HG03039 (cell line): ENCODE measurements around the gene EDC3.
"Not testable (repeated sequence)": the region's sequence is repeated elsewhere in the genome, so short reads cannot be mapped to it uniquely, and the experiment has no call there.

Source experiments
- ATAC-seq: cut with Tn5 transposase; IDR thresholded peaks from one replicate; pipeline ENCODE4 v1.9.1; 2021; ENCODE audit warnings: mild to moderate bottlenecking, moderate library complexity; ENCODE audit not compliant: unreplicated experiment

Gene EDC3, protein sequence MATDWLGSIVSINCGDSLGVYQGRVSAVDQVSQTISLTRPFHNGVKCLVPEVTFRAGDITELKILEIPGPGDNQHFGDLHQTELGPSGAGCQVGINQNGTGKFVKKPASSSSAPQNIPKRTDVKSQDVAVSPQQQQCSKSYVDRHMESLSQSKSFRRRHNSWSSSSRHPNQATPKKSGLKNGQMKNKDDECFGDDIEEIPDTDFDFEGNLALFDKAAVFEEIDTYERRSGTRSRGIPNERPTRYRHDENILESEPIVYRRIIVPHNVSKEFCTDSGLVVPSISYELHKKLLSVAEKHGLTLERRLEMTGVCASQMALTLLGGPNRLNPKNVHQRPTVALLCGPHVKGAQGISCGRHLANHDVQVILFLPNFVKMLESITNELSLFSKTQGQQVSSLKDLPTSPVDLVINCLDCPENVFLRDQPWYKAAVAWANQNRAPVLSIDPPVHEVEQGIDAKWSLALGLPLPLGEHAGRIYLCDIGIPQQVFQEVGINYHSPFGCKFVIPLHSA

DNA sequence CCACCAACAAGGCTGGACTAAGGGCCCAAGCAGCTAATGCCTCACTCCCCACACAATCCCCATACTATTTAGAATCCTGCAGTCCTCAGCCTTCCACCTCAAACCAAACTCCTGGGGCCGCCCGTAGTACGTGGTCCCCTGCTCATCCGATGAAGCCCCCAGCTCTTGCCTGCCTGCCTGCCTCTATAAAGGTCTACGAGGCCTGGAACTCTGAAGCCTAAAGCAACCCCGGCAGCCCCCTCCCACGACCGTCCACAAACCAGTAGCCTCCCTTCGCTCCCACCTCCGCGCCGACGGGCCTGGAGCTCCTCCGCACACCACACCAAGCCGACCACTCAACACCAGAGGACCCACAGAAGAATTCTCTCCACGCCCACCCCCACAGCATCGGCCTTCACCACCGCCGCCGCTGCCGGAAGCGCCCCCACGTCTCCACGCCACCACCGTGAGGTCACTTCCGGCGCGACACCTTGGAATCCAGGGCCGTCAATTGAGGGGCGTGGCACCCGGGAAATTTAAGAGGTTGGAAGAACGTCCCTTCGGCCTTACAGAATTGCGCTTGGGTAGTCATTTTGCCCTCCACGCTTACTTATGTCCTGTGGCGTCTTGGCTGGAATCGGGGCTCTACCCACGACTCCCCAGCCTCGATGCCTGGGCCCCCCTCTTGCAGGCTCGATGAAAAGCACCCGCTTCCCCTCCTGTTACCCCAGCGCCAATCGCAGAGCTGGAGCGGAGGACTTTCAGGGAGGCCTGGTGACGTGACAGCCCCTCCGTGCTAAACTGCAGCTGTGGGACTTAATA is at the start of gene EDC3:
Gene EDC3 (minus strand): TSS at position 428 of the 801 bp plus-strand sequence. CDS start 20,900 bp downstream, outside the sequence.
- ATAC-seq, result peak; percentile 68

DNA sequence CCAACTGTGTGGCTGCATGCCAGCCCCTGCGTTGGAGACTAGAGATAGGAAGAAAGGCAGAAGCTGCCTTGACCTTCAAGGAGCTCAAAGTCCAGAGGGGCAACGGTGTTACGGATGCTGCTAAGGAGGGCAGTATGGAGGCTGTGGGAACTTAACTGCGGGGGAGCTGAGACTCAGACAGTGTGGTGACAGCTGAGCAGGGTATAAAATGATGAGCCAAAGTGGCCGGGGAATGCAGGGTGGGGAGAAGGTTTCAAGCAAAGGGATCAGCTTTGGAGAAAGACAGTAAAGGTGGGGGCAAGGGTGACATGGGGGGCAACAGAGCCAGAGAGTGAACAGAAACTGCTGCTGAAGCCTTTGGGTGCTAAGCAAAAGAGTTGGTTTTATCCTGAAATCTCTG is 46.6 kb upstream of the EDC3 start:
- ATAC-seq, result no peak

DNA sequence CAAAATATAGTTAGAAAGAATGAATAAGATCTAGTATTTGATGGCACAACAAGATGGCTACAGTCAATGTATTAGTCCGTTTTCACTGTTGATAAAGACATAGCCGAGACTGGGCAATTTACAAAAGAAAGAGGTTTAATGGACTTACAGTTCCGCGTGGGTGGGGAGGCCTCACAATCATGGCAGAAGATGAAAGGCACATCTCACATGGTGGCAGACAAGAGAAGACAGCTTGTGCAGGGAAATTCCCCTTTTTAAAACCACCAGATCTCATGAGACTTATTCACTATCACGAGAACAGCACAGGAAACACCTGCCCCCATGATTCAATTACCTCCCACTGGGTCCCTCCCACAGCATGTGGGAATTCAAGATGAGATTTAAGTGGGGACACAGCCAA is 42.4 kb upstream of the EDC3 start:
- not testable (repeated sequence) for ATAC-seq

DNA sequence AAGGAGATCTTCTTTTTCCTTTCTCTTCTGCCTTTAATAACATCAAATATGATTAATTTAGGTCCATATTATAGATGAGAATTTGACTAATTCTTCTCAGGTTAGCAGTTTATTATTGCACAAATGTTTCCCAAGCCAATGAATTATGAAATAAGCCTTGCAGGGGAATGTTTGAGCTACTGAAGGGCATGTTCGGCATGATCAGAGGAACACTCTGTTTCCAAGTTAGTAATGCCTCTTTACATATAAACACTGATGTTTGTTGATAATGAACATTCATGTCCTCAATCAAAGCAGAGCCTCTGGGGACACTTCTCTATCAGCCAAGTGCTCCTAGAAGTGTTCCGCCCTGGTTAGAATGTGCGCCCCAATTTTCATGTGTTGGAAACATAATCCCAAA is 39.5 kb upstream of the EDC3 start:
- ATAC-seq, result no peak

DNA sequence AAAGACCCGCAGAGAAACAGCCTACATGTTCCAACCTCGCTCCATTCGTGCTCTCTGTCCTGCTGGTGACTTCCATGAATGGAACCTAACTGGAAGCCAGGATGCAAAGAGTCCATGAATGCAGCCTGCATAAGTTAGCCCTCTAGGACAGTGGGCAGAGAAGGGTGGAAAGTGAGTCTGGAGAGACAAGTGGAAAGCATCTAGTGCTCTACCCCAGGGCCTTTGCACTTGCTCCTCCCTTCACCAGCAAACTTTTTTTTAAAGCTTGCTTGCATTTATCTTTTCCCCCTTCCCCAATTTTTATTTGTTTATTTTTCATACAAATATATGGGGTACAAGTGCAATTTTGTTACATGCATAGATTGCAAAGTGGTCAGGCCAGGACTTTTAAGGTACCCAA is 37.4 kb upstream of the EDC3 start:
- ATAC-seq, result no peak

DNA sequence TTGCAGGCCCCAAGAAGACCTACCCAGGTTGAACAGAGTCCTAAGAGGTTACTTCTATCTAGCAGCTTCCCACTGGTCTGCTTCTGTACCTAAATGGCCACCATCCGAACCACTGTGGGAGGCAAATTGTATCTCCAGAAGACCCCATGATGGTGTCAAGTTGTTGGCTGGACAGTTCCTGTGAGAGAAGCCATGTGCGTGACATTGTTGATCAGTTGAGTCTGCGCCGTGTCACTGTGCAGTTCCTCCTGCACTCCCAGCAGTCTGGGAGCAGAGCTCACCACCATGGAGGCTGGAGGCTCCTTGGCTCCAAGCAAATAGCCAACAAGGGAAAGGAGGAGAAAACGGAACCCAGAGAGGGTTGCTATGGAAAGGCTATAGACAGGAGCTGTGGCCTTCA is 37.0 kb upstream of the EDC3 start:
- no peak for ATAC-seq

DNA sequence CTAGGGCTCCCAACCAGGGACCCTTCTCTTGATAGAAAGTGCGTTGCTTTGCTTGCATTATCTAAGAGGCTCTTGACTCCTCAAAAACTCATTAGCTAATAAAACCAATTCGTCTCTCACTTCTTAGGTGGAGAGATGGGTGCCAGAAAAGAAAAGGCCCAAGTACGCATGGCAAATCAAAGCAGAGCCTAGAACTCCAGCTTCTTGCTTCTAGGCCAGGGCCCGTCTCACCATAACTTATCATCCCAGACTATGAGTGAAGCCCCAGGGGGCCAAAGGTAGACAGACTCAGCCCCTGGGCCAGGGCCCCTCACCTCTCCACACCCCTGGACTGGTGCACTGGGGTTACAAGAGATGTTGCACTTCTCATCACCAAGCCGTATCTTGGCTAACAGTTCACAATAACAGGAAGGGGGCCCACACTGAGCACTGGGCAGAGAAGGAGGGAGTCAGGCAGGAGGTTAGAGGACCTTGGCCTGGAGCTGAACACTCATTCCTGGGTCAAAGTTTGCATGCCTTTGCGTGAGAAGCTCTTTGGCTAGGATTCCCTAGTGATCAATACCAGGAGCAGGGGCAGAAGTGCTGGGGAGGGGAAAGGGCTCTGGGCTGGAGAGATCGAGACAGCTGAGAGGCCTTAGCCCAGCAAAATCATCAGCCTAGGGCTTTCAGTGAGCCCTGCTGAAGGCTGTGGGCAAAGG is 34.9 kb upstream of the EDC3 start:
- ATAC-seq, result no peak

DNA sequence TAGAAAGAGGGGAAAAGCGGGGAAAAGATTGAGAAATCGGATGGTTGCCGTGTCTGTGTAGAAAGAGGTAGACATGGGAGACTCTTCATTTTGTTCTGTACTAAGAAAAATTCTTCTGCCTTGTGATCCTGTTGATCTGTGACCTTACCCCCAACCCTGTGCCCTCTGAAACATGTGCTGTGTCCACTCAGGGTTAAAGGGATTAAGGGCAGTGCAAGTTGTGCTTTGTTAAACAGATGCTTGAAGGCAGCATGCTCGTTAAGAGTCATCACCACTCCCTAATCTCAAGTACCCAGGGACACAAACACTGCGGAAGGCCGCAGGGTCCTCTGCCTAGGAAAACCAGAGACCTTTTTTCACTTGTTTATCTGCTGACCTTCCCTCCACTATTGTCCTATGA is 33.5 kb upstream of the EDC3 start:
- ATAC-seq, result not testable (repeated sequence)

DNA sequence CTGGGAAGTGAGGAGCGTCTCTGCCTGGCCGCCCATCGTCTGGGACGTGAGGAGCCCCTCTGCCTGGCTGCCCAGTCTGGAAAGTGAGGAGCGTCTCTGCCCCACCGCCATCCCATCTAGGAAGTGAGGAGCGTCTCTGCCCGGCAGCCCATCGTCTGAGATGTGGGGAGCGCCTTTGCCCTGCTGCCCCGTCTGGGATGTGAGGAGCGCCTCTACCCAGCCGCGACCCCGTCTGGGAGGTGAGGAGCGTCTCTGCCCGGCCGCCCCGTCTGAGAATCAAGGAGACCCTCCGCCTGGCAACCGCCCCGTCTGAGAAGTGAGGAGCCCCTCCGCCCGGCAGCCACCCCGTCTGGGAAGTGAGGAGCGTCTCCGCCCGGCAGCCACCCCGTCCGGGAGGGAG is 32.9 kb upstream of the EDC3 start:
- not testable (repeated sequence) for ATAC-seq

DNA sequence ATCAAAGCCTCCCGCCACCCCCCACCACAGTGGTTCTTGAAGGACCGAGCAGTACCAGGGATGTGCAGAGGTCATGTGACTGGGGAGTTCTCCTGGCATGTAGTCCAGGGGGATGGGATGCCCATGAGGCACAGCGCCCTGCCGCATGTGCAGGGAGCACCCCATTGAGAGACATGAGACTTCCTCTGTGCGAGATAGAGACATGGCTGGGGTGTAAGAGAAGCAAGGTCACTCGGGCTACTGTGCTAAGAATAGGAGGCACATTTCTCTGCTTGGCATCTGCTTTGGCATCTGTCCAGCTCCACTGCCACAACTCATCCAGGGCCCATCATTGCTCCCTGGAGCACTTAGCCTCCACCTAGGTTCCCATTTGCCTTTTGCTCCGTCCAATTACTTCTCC is 31.9 kb upstream of the EDC3 start:
- ATAC-seq, result no peak

DNA sequence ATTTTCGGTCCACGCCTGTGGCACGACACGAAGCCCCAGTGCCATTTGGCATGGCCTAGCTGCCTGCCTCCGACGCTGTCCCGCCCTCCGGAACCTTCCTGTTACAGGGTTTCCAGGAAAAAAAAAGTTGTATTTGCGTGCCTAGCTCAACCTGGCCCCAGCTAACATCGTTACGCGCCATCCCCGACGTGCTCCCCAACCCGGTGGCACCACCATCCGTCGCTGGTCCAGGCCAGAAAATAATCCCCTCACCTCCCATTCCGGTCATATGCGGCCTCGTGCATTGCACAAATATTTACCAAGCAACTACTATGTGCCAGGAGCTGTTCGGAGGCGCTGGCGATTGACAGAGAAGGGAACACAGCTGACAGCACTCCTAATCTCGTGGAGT is 30.9 kb upstream of the EDC3 start:
- no peak for ATAC-seq

DNA sequence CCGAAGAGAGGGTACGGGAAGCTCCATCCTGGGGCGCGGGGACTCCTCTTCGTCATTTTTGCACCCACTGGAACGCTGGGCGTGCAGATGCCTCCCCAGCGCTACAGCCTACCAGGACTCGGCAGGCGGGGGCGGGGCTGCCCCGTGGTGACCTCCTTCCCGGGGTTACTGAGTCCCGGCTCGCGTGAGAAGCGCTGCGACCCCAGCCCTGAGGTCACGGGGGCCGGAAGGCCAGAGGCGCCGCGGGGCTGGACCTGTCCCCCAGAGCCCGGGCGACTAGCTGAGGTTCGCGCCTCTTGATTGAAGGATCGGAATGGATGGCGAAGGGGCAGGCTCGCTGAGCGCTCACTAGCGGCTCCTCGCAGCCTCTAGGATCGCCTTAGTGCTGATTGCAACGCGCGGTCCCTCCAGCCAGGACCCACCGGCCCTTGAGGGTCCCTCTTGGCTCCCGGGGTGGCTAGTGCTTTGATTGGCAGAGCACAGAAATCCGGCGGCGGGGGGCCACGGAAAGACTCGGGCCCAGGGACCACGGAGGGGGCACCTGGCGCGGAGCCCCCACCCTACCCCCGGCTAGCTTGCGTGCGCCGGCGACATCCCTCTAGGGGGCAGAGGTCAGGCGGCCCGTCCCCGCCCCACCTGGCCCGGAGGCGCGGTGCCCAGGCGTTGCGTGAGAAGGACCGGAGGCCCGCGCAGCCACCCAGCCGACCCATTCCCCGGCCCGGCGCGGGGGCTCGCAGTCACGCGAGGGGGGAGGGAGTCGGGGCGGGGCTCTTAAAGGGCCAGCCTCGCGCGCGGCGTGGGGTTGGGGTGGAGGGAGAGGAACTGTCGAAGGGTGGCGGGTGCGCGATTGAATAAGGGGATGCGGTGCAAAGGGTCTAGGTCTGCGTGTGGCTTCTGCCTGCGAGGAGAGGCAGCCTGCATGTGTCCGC is 30.3 kb upstream of the EDC3 start:
- ATAC-seq, result no peak

DNA sequence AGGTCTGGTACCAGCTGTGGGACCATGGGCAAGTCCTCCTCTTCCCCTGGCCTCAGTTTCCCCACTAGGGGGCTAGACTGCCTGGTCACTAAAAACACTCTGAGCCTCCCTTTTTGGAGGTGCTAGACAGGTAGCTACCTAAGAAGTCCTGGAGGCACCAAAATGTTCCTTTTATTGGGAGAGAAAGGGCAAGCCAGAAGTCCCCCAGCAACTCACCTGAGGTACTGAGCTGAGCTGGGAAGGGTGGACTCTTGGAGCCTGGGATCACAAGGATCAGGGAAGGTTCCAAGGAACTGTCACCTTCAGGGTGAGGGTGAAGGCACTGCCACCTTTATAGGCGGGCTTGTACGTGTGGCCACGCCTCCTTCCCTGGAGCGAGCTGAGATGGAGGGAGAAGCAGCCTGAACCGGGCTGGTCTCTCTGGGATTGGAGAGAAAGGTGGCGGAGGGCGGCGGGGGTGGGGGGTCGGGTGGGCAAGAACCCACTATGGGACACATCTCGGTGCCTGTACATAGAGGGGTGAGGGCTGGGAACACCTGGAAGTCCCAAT is 29.5 kb upstream of the EDC3 start, which contains the start of gene CYP1A1:
Gene CYP1A1 (minus strand): TSS at position 304 of the 550 bp plus-strand sequence. CDS start 2,431 bp downstream, outside the sequence.
- ATAC-seq, result no peak

DNA sequence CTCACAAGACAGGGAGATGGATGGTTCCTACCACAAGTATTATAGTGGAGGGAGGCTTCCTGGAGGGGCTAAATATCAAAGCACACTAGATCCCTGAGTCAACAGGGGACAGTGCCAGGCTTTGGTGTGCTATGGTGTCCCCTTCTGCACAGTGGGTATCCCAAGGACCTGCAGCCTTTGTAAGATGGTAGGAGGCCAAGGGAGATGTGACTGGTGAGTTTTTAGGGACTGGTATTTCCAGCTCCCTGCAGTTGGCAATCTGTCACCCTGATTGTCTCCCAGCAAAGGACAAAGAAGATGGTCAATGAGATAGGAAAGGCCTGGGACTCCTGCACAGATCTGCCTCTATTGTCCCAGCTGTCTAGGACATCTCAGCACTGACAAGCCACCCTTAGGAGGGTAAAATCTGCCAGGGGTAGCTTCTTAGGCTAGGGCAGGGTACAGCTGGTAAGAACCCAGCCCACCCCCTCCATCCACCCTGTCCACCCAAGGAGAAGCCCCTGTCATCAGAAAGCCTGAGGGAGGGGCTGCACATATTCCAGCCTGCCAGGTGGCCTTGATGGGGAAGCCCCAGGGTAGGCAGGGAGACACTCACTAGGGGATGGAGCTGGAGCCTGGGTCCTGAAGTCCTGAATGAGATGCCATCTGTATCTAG is 28.9 kb upstream of the EDC3 start:
- ATAC-seq, result no peak

DNA sequence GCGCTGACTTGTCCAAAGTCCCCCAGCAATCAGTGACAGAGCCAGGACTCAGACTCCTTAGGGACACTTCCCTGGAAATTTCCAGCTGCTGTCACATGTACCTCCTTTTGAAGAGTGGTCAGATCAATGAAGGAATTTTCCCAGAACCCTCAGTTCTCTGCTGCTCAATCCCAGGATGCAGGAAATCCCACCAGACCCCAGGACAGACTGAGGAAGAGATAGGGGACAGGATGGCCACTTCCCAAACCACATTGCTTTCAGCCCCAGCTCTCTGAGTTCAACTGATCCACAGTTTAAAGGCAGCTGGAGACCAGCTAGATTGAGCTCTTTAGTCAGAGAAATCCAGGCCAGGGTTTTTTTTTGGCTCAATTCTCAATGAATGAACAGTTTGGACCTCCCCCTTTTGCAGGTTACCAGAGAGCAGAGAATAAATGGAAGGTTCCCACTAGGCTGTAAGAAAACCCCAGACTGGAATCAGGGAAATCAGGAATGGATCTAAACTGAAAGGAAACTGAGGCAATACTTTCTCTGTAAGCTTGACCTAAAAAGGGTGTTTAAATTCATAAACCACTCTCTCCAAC is 28.0 kb upstream of the EDC3 start:
- no peak for ATAC-seq

DNA sequence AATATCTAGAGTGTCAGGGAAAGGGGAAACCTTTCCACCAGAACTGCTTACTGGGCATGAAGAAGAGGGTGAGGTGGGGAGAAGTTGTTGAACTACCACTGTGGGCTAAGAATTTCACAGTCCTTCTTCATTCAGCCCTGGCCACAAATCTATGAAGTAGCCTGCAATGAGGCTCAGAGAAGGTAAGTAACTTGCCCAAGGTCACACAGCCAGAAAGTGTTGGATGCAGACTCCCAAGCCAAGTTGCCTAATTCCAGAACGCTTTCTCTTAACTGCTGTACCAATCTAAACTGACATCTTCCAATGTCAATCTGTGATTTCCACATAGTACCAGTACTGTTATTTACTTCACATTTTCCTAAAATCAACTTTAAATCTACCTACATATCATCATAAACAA is 27.4 kb upstream of the EDC3 start:
- ATAC-seq, result no peak

DNA sequence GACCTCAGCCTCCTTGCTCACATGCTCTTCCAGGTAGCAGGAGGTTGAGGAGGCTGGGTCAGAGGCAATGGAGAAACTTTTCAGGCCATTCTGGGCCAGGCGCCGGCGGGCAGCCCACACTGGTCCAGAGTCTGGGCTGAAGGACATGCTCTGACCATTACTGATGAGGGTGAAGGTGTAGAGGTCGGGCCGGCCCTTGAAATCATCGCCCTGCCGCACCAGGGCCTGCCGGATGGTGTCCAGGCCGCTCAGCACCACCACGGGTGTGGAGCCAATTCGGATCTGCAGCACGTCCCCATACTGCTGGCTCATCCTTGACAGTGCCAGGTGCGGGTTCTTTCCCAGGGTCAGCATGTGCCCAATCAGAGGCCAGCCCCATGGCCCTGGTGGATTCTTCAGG is 26.8 kb upstream of the EDC3 start:
- no peak for ATAC-seq

DNA sequence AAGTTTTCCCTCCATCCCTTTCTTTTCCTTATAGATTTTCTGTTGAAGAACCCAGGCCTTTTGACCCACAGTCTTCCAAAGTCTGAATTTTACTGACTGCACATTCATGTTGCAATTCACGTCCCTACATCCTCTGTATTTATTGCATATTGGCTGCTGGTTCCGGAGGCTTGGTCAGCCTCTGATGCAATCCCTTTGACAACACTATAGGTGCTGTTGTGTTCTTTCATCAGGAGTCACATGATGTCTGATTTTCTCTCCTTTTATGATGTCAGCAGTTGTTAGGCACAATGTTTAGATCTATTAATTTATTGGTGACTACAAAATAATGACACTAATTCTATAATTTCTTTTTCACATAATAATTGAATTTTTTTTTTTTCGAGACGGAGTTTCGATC is 20.8 kb upstream of the EDC3 start:
- no peak for ATAC-seq

DNA sequence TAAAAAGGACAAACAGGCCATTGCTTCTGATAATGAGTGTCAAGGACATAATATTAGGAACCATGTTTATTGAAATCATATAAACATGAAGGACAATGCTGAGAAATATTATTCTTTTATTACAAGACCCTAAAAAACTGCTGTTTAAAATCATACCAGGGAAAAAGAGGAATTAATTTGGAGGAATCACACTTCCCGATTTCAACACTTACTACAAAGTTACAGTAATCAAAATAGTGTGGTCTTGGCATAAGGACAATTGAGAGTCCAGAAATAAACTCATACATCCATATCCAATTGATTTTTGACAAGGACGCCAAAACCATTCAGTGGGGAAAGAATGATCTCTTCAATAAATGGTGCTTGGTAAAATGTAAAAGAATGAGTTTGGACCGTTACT is 16.5 kb upstream of the EDC3 start:
- no peak for ATAC-seq
